ENCODE results near the gene TMEM245.

TMEM245 gene

DNA sequence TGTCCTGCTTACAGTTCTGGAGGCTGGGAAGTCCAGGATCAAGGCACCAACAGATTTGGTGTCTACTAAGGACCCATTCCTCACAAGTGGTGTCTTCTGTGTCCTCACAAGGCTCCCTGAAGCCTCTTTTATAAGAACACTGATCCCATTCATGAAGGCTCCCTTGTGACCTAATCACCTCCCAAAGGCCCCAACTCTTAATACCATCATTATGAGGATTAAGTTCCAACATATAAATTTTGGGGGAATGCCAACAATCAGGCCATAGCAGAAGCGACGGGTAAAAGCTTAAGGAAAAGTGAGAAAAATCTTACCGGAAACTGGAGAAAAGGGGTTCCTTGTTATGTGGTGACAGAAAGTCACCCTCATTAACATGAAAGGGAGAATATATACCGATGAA is 117.6 kb downstream of the TMEM245 start:
- no peak for DNase-seq (ENCODE audit: low spot score)
- TF ChIP-seq, protein P1, sequence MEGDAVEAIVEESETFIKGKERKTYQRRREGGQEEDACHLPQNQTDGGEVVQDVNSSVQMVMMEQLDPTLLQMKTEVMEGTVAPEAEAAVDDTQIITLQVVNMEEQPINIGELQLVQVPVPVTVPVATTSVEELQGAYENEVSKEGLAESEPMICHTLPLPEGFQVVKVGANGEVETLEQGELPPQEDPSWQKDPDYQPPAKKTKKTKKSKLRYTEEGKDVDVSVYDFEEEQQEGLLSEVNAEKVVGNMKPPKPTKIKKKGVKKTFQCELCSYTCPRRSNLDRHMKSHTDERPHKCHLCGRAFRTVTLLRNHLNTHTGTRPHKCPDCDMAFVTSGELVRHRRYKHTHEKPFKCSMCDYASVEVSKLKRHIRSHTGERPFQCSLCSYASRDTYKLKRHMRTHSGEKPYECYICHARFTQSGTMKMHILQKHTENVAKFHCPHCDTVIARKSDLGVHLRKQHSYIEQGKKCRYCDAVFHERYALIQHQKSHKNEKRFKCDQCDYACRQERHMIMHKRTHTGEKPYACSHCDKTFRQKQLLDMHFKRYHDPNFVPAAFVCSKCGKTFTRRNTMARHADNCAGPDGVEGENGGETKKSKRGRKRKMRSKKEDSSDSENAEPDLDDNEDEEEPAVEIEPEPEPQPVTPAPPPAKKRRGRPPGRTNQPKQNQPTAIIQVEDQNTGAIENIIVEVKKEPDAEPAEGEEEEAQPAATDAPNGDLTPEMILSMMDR (IDR thresholded peaks at IDR 0.05) = no peak
- H3K4me3 ChIP-seq = no peak overlapping the region
- H3K27ac ChIP-seq = no peak overlapping the region

DNA sequence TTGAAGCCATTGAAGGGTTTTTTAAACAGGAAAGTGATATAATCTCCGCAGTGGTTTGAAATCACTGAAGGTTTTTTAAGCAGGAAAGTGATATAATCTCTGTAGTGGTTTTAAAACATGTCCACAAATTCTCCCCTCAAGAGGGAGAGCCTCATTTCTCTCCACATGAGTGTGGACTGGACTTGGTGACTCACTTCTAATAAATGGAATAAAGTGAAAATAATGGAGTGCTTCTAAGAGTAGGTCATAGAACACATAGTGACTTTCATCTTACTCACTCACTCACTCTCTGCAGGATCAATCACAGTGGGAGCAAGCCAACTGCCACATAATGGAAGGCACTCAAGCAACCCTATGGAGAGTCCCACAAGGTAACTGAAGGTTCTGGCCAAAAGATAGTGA is 118.5 kb downstream of the TMEM245 start:
- TF ChIP-seq, protein P1 (IDR thresholded peaks at IDR 0.05) = no peak
- no peak for DNase-seq (ENCODE audit: low spot score)
- H3K4me3 ChIP-seq = no peak overlapping the region
- no peak overlapping the region for H3K27ac ChIP-seq

DNA sequence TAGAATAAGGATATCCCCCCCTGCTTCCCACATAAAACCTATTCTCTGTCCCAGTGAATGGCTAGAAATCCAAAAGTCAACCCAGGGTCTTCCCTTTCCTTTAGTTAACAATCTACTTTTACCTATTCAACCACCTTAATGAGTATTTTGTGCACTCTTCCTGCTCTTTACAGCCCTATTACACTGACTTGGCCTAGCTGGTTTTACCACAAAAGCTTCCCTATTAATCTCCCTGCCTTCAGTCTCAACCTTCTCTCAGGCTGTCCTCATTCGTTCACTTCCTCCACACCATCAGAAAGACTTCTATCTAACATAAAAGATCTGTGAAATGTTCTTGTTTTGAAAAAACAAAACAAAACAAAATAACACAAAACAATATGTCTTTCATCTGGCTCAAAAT is 122.6 kb downstream of the TMEM245 start:
- TF ChIP-seq, protein P1 (IDR thresholded peaks at IDR 0.05) = no peak
- no peak overlapping the region for H3K4me3 ChIP-seq
- H3K27ac ChIP-seq = no peak overlapping the region
- no peak for DNase-seq (ENCODE audit: low spot score)

DNA sequence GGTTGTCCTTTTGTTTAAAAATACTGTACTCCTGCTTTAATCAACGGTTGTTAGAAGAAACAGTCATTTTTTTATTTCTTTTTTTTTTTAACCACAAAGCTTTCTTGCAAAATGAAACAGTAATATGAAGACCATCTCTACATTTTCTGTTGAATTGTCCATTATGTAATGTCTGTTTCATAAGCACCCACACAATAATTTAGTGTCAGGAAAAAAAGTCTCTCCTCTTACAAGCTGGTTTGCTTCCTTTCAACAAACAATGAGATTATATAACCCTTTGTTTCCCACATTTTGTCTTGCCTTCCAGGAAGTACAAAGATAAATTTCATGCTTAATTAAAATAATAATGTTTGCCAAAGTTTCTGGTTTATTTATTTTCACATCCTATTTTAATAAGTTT is 123.1 kb downstream of the TMEM245 start:
- Histone ChIP-seq H3K27ac (no peak overlapping the region), H3K4me3 (no peak overlapping the region)
- TF ChIP-seq, protein P1 (IDR thresholded peaks at IDR 0.05) = no peak
- no peak for DNase-seq (ENCODE audit: low spot score)

DNA sequence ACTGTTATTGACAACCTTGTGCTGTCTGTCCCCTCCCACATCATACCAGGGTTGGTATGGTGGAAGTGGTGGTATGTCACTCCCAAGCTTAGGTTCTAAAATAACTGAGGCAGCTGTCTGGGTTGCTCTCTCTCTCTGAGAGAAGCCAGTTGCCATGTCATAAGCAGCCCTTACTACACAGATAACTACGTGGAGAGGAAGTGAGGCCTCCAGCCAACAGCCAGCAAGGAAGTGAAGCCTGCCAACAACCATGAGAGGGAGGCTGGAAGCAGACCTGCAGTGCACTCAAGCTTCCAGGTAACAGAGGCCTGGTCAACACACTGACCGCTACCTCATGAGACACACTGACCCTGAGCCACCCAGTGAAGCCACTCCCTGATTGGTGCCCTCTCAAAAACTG is 125.1 kb downstream of the TMEM245 start:
- no peak for DNase-seq (ENCODE audit: low spot score)
- H3K27ac ChIP-seq = peak overlapping the region in 1 of 2 donors; percentile 52
- TF ChIP-seq, protein P1 (IDR thresholded peaks at IDR 0.05) = no peak
- no peak overlapping the region for H3K4me3 ChIP-seq

DNA sequence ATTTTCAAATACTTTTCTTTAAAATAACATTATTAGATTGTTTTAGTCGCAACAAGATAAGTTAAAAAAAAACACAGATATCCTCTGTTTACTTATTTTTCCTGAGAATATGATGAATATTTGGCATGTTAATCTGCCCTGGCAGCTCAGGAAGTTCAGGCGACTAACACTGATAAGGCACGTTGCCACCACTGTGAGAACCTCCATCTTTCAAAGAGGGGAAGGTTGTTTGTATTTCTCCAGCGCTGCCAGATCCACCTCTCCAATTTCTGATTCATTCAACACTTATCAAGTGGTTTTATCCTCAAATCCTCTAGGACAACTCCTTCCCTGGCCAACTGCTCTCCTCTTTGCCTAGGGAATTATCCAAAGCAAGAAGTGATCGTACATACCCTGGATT is 128.3 kb downstream of the TMEM245 start:
- TF ChIP-seq, protein P1 (IDR thresholded peaks at IDR 0.05) = no peak
- no peak for DNase-seq (ENCODE audit: low spot score)
- H3K4me3 ChIP-seq = peak overlapping the region; percentile 13
- H3K27ac ChIP-seq = peak overlapping the region in 1 of 2 donors; percentile 64

DNA sequence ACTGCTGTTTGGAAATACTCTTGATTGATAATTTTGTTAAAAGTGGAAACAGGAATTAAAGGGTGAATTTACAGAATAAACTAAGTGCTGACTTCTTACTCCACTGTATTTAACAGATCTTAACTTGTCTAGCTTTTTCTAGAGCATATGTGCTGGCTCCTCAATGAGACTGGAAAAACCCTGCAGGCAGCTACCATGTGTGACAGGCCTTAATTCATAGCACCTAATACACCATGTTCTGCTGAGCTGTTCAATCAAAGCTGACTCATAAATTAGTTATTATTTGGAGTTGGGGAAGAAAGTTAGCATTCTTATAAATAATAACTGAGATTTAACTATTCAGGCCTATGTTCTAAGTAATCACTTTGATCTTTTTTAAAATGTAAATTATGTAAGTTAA is 135.9 kb downstream of the TMEM245 start:
- H3K4me3 ChIP-seq = no peak overlapping the region
- DNase-seq (ENCODE audit: low spot score) = no peak
- H3K27ac ChIP-seq = no peak overlapping the region
- TF ChIP-seq, protein P1 (IDR thresholded peaks at IDR 0.05) = no peak
